IMR-90 (cell line): ENCODE measurements around the gene PRKN.

Experiments used
- CTCF ChIP-seq: conservative IDR thresholded peaks from 2 replicates; pipeline ENCODE4 v1.5.1; 2012; ENCODE audit warnings: mild to moderate bottlenecking, low read depth, low read length, improper control_type of control experiment
- POLR2A ChIP-seq: IDR thresholded peaks from 2 replicates; pipeline ENCODE4 v1.6.1; 2012; ENCODE audit warnings: mild to moderate bottlenecking, low read depth, low read length
- USF2 ChIP-seq: fragments of 150-350 bp; IDR thresholded peaks from 2 replicates; pipeline ENCODE4 v1.6.1; 2017; ENCODE audit warnings: mild to moderate bottlenecking, antibody characterized with exemption, low read length, low read depth

GRCh38 chr6:161641175-161641574, 1086.4 kb downstream of the PRKN start:
- no peak for TF ChIP-seq CTCF
- TF ChIP-seq POLR2A = no peak
- TF ChIP-seq USF2 = no peak
